GM18951 (cell line): ENCODE measurements around the gene RREB1.
A peak's percentile ranks its signal among the peaks of the same experiment; 100 is the strongest.
"Not testable (repeated sequence)": the region's sequence is repeated elsewhere in the genome, so short reads cannot be mapped to it uniquely, and the experiment has no call there.

Experiments used
- POLR2A ChIP-seq: IDR thresholded peaks from 4 replicates; pipeline ENCODE4 v1.6.1; 2011; ENCODE audit warnings: mild to moderate bottlenecking; ENCODE audit not compliant: insufficient read length, insufficient read depth; ENCODE audit errors: extremely low read depth
- in situ Hi-C: fragments of 300-500 bp; cut with MboI; formaldehyde crosslinking; loops from one replicate; pipeline ENCODE4 v1.12.0; 2022; ENCODE audit warnings: low sequenced_read_pairs, mixed read lengths, inconsistent platforms; ENCODE audit not compliant: unreplicated experiment

Gene RREB1

DNA sequence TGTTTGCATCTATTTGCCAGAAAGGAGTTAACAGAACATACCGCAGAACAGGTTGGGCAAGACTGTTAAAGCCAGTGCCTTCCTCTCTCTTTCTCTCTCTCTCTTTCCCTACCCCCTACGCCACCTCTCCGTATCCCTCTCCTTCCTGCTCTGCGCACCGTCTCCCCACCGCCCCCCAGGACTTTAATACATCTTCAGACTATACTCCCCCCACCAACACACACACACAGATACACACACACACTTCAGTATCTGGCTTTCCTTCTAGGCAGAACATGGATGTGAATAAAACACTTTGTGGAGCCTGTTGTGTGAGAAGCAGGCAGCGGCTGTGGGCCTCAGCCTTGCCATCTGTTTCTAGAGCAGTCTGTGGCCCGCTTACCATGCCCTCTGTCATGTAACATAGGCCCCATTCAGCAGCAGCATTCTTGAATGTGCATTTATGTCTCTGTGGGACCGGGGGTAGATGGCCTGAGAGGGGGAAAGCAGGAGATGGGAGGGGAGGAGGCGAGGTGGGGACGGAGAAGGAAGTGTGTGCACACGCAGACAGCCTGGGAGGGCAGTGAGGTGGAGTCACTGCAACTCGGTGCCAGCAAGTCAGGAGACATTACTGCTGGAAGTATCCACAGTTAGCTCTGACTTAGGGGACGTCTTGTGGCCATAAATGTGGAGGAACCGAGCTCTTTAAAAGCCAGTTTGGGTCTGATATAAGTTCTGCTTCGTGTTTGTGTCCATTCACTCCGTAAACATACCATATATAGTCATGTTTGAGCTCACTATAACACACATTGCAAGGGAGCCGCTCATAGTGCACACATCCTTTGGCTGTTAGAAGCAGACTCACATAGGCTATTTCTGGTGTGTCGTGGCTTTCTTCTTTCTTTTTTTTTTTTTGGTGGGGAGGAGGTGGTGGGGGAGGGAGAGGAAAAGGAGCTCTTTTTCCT is 38.4 kb downstream of the RREB1 start:
- TF ChIP-seq POLR2A: peak; percentile 41
- in situ Hi-C loops: no loop called here

DNA sequence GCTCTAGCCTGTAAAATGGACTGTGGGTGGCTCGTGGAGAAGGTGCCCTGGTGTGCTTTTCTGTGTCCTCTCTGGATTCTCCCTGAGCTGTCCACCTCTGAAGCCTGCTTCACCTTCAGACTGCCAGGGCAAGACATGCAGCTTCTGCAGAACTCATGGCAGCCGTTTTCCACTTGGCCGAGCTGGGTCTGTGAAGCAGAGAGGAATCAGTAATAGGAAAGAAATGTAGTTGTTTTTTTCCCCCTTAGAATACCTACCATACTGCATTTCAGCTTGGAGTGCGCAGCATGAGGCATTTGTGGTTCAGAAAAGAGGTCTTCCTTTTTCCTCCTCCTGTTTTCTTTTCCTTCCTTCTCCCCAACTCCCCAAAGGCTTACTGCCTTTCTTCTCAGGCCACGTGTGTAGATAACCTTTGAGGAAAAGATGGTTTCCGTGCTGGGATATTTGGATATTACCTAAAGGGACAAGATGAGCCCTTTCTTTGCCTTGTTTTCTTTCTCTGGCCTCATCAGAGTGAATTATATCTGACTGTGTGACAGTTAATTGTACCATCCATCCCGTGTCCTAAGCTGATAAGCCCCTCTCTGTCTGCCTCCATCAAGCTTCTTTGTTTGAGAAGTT is 39.4 kb downstream of the RREB1 start:
- in situ Hi-C loops: no loop called here
- TF ChIP-seq POLR2A: no peak

- no peak for TF ChIP-seq POLR2A
- in situ Hi-C loops: no loop called here
These were observed 40.5 kb downstream of the RREB1 start for GRCh38 chr6:7148100-7148822.

- no peak for TF ChIP-seq POLR2A
- in situ Hi-C loops: no loop called here
These were observed 42.8 kb downstream of the RREB1 start for GRCh38 chr6:7150381-7151064.

- in situ Hi-C loops: no loop called here
- TF ChIP-seq POLR2A: no peak
These were observed 43.6 kb downstream of the RREB1 start for GRCh38 chr6:7151381-7151780.

GRCh38 chr6:7152462-7152861 is 44.7 kb downstream of the RREB1 start:
- no peak for TF ChIP-seq POLR2A
- in situ Hi-C loops: no loop called here

- in situ Hi-C loops: no loop called here
- no peak for TF ChIP-seq POLR2A
These were observed 46.0 kb downstream of the RREB1 start for GRCh38 chr6:7153789-7154188.

DNA sequence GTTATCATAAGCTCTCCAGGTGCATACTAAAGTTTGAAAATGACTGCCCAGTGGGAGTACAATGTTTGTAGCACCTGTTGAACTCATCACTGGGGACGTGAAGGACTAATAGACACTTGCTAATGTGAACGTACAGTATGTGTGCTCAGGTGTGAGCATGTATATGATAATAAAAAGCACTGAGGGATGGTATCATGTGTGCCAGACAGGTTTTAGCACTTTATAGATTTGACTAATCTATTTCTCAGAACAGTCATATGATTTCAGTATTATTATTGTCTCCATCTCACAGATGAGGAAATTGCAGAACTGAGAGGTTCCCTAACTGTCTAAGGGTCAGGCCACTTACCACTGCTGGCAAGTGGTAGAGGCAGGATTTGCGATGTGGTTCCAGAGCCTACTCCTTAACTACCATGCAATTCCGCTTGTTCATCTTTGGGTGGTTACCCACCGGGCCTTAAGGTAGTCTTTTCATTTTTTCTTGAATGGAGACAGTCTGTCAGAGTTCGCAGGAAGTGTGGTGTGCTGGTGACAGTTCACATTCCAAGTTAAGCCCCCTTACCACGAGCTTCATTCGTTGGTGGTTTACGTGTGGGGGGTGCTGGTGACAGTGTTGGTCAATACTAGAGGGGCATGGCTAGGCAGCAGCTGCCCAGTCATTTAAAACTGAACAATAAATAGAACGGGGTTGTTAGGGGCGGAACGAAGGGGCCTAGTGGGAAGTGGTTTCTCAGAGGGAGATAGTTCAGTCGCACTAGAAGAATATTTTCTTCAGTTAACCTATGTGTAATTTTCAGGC is 46.8 kb downstream of the RREB1 start:
- in situ Hi-C loops: no loop called here
- TF ChIP-seq POLR2A: no peak

GRCh38 chr6:7155871-7156579 is 48.3 kb downstream of the RREB1 start:
- peak; percentile 32 for TF ChIP-seq POLR2A
- in situ Hi-C loops: no loop called here

DNA sequence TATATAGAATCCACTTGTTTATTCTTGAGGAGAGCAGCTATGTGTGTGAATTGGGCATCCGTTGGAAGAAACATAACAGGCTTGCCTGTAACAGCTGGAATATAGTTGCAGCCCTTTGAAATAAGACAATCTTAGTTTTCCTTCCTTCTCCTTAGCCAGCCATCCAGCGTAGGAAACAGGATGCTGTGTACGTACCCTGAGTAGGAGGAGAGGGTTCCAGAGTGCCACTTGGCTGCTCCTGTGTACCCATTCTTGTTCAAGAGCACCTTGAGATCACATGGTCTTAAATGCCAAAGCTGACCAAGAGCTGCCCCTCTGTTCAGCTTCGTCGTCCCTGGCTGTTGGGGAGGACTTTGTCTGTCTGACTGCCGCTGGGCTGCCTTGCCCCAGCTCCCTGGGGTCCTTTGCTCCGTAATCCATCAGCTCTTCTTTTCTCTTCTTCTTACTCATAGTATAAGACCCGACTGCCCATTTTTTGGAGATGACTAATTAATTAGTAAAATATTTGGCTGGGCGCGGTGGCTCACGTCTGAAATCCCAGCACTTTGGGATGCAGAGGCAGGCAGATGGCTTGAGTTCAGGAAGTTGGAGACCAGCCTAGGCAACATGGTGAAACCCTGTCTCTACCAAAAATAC is 49.0 kb downstream of the RREB1 start:
- in situ Hi-C loops: no loop called here
- TF ChIP-seq POLR2A: no peak

DNA sequence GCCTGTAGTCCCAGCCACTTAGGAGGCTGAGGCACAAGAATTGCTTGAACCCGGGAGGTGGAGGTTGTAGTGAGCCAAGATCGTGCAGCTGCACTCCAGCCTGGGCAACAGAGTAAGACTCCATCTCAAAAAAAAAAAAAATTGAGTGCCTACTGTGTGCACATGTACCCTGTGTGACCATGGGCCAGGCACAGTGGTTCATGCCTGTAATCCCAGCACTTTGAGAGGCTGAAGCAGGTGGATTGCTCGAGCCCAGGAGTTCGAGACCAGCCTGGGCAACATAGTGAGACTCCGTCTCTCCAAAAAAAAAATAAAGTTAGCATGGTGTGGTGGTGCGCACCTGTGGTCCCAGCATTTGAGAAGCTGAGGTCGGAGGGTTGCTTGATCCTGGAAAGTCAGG is 49.5 kb downstream of the RREB1 start:
- in situ Hi-C loops: not testable (repeated sequence)
